ENCODE measurements around the gene LDLRAD4.

Gene LDLRAD4

DNA sequence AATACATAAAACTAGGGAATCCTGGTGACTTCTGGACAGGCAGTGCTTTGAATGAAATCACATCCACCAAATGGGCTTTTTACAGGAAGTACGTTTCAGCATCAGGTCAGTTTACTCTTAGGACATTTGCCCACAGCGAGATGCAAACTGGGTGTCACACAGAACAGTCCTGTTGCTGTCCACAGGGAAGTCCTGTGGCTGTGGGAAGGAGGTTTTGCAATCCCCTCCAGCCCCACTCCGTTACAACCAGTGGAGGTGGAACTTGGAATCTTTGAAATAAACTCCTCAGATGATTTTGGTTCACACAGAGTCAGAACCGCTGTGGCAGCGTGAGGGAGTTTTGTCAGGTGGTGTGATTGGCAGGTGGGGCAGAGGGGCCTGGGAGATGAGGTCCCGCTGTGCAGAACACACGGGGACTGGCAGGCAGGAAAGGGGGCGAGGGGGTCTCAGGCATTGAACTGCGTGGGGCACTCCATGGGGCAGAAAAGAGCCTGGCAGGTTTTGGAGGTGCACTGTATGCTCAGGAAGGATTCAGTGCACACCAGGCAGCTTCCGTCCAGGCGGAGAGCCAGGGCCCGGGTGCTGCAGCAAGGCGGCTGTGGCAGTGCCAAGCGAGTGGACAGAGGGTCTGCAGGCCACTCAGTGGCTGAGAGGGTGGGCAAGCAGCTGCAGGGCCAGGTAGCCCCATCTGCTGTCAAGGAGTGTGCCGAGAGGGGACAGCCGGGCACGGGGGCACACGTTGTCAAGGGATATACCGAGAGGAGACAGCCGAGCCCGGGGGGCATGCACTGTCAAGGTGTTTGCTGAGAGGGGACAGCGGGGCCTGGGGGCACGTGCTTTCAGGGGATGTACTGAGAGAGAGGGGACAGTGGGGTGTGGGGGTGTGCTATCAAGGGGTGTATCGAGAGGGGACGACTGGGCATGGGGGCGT lies 148.7 kb downstream of the LDLRAD4 start:
- H3K36me3 Mint-ChIP-seq (ENCODE audit: low read depth), result no peaks in the 10 kb centered on the region
- H3K4me1 Mint-ChIP-seq (ENCODE audit: low read depth), result peaks cover 28% of the 10 kb centered on the region
- H3K27me3 Mint-ChIP-seq, result no peaks in the 10 kb centered on the region
- no peak overlapping the region for H3K27ac Mint-ChIP-seq
- no peaks in the 10 kb centered on the region for H3K9me3 Mint-ChIP-seq
- H3K4me3 Mint-ChIP-seq, result no peak overlapping the region

DNA sequence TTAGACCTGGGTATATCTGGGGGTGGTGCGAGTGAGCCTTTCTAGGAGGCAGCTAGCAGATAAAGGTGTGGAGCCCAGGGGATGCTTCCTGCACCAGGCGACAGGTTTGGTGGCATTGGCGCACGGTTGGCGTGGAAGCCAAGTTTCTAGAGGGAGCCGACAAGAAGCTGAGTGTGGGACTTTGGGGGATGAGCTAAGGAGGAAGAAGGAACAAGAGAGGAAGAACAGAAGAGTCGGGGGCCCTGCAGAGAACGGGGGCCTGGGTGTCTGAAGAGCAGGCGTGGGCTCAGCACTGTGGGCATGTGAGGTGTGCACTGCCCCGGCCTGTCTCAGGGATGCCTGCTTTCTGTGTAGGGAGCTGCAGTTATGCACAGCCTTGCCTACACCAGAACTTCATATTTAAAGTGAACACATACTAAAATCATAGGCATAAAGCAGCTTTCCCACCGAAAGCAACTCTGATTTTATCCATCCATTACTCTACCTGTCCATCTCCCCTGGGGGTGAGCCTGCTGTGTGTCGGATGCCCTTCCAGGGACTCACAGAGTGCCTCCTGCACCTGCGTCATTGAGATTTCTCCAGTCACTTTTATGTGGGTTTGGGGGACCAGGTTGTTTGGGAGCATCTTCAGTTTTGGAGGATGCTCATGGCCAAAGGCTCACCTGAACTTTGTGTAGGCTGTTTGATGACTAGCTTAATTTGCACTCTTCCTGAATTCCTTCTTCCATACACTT lies 149.7 kb downstream of the LDLRAD4 start:
- peaks cover 39% of the 10 kb centered on the region for H3K4me1 Mint-ChIP-seq (ENCODE audit: low read depth)
- H3K4me3 Mint-ChIP-seq, result no peak overlapping the region
- no peaks in the 10 kb centered on the region for H3K9me3 Mint-ChIP-seq
- H3K27ac Mint-ChIP-seq, result no peak overlapping the region
- H3K36me3 Mint-ChIP-seq (ENCODE audit: low read depth), result no peaks in the 10 kb centered on the region
- no peaks in the 10 kb centered on the region for H3K27me3 Mint-ChIP-seq

DNA sequence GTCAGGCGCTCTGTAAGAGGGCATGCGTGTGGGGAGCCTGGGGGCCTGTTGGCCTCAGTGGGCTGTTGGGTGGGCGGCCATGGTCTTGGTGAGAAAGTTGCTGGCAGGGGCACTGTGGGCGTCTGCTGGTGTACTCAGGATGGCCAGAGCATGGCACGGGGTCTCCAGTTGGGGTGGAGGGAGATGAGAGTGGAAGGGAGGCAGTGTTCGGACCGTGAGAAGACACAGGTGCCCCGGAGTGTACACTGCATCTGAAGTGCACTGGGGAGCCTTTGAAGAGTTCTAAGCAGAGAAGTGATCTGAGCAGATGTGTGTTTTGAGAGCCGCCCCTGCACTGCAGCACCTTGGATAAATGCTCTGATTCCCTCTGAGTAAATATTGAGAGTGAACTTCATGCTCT lies 150.8 kb downstream of the LDLRAD4 start:
- H3K4me1 Mint-ChIP-seq (ENCODE audit: low read depth), result peaks cover 42% of the 10 kb centered on the region
- H3K36me3 Mint-ChIP-seq (ENCODE audit: low read depth), result no peaks in the 10 kb centered on the region
- H3K9me3 Mint-ChIP-seq, result no peaks in the 10 kb centered on the region
- no peak overlapping the region for H3K4me3 Mint-ChIP-seq
- no peaks in the 10 kb centered on the region for H3K27me3 Mint-ChIP-seq
- H3K27ac Mint-ChIP-seq, result no peak overlapping the region

DNA sequence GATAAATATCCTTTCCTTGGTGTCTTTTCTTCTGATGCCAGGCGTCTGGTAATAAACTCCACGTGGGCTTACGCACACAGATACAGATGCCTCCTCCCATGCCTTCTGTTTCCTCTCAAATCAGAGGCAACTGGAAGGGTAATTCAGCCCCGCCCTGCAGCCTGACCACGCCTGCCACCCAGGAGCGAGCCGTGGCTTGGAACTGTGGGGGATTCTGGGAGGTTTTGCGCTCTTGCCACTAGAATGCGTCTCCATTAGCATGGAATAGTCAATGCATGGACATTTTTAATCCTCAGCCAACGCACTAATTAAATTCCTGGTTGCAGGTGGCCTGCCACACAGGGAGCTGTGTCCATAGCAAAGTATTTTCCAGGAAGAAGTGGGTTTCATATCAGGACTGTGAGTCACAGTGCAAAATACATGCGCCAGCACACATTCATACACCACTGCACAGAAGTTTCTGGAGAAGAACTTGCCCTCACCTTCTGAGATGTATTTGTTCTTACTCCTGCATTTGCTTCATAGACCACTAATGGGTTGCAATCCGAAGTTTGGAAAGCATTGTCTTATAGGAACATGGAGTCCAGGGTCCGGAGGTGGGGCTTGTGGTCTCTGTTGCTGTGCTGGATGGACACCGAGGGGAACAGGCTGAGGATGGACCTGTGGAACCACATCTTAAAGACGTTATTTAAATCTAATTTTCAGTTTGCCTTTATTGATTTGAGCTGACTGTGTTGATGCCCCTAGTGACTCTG lies 151.4 kb downstream of the LDLRAD4 start:
- Mint-ChIP-seq H3K4me3 (no peak overlapping the region), H3K36me3 (ENCODE audit: low read depth) (no peaks in the 10 kb centered on the region), H3K27ac (no peak overlapping the region), H3K27me3 (no peaks in the 10 kb centered on the region), H3K9me3 (no peaks in the 10 kb centered on the region), H3K4me1 (ENCODE audit: low read depth) (peaks cover 48% of the 10 kb centered on the region)

DNA sequence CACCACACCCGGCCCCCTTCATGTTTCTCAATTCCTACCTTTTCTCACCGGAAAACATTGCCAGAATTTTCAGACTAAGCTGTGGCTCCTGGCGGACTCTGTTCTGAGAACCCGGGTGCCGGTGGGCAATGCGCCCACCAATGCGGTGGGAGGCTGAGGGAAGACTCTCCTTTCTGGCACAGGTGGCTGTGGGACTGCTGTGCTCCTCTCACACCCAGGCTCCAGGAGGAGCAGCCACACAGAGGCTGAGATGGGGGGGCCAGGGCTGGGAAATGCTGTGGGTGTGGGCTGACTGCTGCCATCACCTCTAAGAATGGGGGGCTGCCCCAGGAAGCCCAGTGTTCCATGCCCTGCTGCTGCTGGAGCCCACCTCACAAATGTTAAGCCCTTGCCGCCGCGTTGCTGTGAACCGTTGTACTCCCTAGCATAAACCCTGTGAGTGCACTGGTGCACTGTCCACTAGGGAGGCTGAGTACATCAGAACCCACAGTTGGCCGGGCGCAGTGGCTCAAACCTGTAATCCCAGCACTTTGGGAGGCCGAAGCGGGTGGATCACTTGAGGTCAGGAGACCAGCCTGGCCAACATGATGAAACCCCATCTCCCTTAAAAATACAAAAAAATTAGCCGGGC lies 152.6 kb downstream of the LDLRAD4 start:
- no peaks in the 10 kb centered on the region for H3K9me3 Mint-ChIP-seq
- H3K4me1 Mint-ChIP-seq (ENCODE audit: low read depth), result peaks cover 59% of the 10 kb centered on the region
- H3K27me3 Mint-ChIP-seq, result no peaks in the 10 kb centered on the region
- H3K4me3 Mint-ChIP-seq, result no peak overlapping the region
- H3K36me3 Mint-ChIP-seq (ENCODE audit: low read depth), result no peaks in the 10 kb centered on the region
- no peak overlapping the region for H3K27ac Mint-ChIP-seq

DNA sequence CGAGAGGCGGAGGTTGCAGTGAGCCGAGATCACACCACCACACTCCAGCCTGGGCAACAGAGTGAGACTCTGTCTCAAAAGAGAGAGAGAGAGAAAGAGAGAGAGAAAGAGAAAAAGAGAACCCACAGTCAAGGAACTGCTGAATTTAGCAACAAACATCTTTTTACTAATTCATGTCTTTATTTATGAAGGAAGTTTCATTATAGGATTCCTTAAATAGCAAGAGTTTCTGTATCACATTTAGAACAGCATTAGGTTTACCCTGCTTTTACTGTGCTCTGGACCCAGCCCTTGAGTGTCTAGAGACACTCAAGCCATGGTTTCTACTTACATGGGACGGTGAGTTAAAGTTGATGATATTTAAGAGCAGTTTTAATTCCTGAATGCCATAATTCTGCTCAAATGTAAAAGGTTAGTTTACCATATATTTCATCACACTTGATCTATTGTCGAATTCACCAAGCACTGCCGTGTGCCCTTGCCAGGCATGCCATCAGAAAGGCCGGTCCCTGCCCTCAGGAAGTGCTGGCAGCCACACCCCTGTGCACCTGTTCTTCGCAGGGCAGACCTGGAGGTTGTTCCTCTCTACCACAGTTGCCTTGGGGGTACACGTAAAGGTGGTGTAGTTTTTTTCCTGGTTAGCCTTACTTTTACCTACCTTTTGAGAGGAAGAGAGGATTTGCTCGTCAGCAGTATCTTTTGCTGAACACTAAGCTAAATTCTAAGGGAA lies 153.3 kb downstream of the LDLRAD4 start:
- Mint-ChIP-seq H3K36me3 (ENCODE audit: low read depth) (no peaks in the 10 kb centered on the region), H3K4me3 (no peak overlapping the region), H3K27me3 (no peaks in the 10 kb centered on the region), H3K4me1 (ENCODE audit: low read depth) (peaks cover 67% of the 10 kb centered on the region), H3K9me3 (no peaks in the 10 kb centered on the region), H3K27ac (no peak overlapping the region)

DNA sequence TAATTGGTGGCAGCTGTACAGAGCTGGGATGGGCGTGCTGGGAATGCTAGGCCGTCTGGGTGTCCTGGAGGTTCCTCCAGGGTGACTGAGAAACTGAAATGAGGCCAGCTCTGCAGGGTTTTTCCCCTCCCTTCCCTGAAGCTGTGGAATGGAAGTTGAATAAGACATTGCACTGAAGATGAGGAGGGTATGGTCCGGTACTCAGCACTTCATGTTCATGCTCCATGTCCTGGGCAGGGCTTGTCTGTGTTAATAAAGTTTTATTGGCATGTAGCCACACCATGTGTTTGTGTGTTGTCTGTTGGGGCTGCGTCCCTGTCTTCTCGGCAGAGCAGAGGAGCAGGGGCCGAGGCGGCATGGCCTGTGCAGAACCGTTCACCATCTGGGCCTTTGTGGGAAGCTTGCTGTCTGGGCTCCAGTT lies 154.0 kb downstream of the LDLRAD4 start:
- Mint-ChIP-seq H3K9me3 (no peaks in the 10 kb centered on the region), H3K27ac (no peak overlapping the region), H3K4me1 (ENCODE audit: low read depth) (peaks cover 74% of the 10 kb centered on the region), H3K27me3 (no peaks in the 10 kb centered on the region), H3K36me3 (ENCODE audit: low read depth) (no peaks in the 10 kb centered on the region), H3K4me3 (no peak overlapping the region)

DNA sequence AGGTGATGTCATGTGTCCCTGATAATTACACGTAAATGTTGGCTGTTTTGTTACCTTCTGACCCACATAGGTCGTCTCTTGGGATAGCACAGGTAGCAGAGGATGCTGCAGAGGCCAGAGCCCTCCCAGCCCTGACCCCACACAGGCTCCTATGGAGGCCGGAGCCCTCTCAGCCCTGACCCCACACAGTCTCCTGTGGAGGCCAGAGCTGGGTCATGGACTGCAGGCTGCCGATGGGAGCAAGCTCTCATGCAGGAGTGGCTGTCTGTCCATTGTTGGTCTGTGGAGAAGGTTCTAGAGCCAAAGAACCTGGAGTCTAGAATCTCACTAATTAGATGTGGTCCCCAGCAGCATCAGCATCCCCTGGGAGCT lies 155.5 kb downstream of the LDLRAD4 start:
- H3K4me3 Mint-ChIP-seq, result no peak overlapping the region
- H3K27ac Mint-ChIP-seq, result no peak overlapping the region
- H3K36me3 Mint-ChIP-seq (ENCODE audit: low read depth), result no peaks in the 10 kb centered on the region
- peaks cover 87% of the 10 kb centered on the region for H3K4me1 Mint-ChIP-seq (ENCODE audit: low read depth)
- H3K27me3 Mint-ChIP-seq, result no peaks in the 10 kb centered on the region
- no peaks in the 10 kb centered on the region for H3K9me3 Mint-ChIP-seq

DNA sequence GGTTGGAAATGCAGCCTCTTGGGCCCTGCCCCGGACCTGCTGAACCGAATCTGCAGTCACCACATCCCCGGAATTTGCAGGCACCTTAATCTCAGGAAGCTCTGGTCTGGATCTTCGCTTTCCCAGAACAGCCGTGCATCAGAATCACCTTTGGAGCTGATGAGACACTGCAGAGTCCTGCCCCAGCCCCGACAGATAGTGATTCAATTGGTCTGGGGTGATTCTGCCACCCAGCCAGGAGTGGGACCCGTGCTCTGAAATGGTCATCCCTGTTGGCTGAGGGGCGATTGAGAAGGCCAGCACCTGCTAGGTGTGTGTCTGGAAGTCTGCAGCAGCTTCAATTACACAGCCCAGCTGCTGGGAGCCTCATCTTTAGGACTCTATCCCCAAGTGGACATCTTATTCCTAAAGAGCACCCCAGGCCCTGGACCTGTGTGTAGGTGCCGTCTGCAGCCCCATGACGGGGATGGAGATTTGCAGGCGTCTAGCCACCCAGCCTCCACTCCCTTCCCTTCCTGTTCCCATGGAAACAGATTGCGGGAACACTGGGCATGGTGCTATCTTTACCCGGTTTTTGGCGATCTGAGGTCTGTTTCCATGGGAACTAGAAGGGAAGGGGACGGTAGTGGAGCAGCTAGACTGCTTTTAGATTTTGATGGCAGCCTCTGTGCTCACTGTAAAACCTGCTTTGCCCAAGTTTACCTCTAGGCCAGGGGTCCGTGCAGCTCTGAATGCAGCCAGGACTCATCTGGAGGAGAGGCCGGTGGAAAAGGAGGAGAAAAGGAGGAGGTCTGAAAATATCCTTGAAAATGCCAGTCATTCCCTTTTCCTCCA lies 156.1 kb downstream of the LDLRAD4 start:
- no peaks in the 10 kb centered on the region for H3K9me3 Mint-ChIP-seq
- peak overlapping the region; percentile 73 for H3K4me3 Mint-ChIP-seq
- no peaks in the 10 kb centered on the region for H3K36me3 Mint-ChIP-seq (ENCODE audit: low read depth)
- peaks cover 85% of the 10 kb centered on the region for H3K4me1 Mint-ChIP-seq (ENCODE audit: low read depth)
- peak overlapping the region; percentile 98 for H3K27ac Mint-ChIP-seq
- H3K27me3 Mint-ChIP-seq, result no peaks in the 10 kb centered on the region

DNA sequence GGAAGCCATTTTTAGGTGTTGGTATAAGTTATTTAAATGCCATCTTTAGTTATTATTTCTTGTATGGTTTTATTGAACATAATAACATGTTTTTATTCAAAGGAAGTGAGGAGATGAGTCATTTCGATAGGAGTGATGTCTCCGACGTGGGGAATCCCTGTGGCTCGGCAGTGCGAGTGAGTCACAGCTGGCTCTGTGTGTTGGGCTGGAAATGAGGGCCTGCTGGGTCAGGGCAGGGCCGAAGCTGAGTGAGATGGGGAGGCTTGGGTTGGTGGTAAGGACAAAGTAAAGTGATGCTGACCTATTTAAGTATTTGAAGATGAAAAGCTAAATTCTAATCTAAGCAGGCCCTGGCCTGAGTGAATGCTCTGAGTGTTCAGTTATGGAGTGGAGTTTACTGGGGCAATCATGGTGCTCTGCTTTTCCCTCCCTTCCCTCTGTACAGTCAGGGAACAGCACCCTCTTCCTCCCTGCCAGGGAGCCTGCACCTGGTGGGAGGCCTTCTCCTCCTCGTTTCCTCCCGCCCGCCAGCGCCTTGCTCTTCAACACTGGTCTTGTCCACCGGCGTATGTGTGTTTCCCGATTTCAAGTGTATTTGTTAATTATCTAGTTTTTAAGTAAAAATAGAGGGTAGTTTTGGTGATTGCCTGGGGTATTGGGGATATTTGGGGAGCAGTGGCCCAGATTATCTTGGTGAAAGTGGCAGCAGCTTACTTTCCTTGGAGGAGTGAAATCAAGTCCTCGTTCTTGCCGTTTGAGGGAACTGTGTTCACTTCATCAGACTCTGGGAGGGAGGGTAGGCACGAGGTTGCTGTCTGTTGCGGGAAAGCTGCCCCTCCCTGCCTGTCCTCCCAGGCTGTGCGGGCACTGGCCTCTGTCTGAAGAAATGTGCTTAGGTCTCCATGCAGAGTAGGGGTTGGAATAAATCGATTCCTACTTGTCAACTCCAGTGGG lies 157.0 kb downstream of the LDLRAD4 start:
- H3K4me1 Mint-ChIP-seq (ENCODE audit: low read depth), result peaks cover 83% of the 10 kb centered on the region
- H3K27me3 Mint-ChIP-seq, result no peaks in the 10 kb centered on the region
- no peaks in the 10 kb centered on the region for H3K9me3 Mint-ChIP-seq
- H3K4me3 Mint-ChIP-seq, result peak overlapping the region; percentile 73
- no peaks in the 10 kb centered on the region for H3K36me3 Mint-ChIP-seq (ENCODE audit: low read depth)
- H3K27ac Mint-ChIP-seq, result peak overlapping the region; percentile 98

DNA sequence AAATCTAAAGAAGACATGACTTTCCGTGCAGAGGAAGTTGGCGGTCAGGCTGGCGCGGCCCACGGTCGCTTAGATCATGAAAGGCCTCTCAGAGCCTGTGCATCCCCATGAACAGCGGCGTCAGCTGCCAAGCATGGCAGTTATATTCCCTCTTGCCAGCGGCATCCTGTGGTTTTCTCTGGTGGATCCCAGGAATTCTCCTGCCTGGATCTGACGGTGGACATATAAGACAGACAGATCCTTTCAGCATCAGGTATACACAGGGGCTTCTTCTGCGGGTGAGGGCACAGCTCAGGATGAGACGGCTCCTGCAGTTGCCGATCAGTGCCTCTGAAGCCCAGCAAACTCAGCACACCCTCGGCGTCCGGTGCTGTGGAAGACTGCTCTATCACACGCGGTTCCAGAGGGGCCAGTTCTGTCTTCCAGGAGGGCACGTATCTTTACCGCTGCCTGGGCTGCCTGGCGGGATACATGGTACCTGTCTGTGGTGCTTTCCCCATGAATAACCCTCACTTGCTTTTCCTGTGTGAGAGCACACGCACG lies 157.8 kb downstream of the LDLRAD4 start:
- Mint-ChIP-seq H3K9me3 (no peaks in the 10 kb centered on the region), H3K4me3 (peak overlapping the region; percentile 52), H3K27me3 (no peaks in the 10 kb centered on the region), H3K4me1 (ENCODE audit: low read depth) (peaks cover 86% of the 10 kb centered on the region), H3K36me3 (ENCODE audit: low read depth) (no peaks in the 10 kb centered on the region), H3K27ac (peak overlapping the region; percentile 98)

DNA sequence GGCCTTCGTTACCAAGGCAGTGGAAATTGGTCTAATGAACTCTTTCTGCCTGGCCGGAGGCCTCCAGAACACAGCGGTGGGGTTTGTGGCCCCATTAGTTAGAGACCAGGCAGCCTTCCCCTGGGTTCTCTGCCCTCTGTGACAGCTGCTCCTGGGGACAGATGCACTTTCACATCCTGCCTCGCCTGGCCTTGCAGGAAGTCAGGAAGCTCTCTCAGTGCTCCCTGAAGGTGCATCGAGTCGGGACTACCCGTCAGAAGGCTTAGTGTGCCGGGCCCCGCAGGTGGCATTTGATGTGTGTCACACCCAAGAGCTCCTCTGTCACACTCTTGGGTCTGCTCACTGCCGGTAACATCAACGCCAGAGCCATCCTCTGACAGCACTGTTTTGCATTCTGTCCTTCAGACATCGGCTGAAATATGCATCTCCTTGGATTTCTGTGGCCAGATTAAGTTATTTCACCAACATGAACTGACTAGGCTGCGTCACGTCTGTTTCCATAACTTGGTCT lies 158.3 kb downstream of the LDLRAD4 start:
- H3K36me3 Mint-ChIP-seq (ENCODE audit: low read depth), result no peaks in the 10 kb centered on the region
- peak overlapping the region; percentile 98 for H3K27ac Mint-ChIP-seq
- peak overlapping the region; percentile 52 for H3K4me3 Mint-ChIP-seq
- H3K9me3 Mint-ChIP-seq, result no peaks in the 10 kb centered on the region
- H3K4me1 Mint-ChIP-seq (ENCODE audit: low read depth), result peaks cover 86% of the 10 kb centered on the region
- no peaks in the 10 kb centered on the region for H3K27me3 Mint-ChIP-seq
